ES-I3 (cell line): ENCODE measurements around the gene ARHGAP32.
"Not testable (repeated sequence)": the region's sequence is repeated elsewhere in the genome, so short reads cannot be mapped to it uniquely, and the experiment has no call there.

Experiments used
- H3K36me3 ChIP-seq: 2 replicates; pipeline ENCODE4 v1.6.1; 2013; ENCODE audit warnings: mild to moderate bottlenecking, low read length, control low read depth, moderate library complexity; ENCODE audit not compliant: insufficient read depth
- H3K4me1 ChIP-seq: 2 replicates; pipeline ENCODE4 v1.6.1; 2013; ENCODE audit warnings: mild to moderate bottlenecking, control low read depth, low read length; ENCODE audit not compliant: insufficient read depth
- H3K9ac ChIP-seq: 2 replicates; pipeline ENCODE4 v1.6.1; 2013; ENCODE audit warnings: low read depth, mild to moderate bottlenecking, low read length, moderate library complexity
- H3K9me3 ChIP-seq: 2 replicates; pipeline ENCODE4 v1.6.1; 2013; ENCODE audit warnings: mild to moderate bottlenecking, low read length, moderate library complexity; ENCODE audit not compliant: control insufficient read depth, insufficient read depth

Gene ARHGAP32

DNA sequence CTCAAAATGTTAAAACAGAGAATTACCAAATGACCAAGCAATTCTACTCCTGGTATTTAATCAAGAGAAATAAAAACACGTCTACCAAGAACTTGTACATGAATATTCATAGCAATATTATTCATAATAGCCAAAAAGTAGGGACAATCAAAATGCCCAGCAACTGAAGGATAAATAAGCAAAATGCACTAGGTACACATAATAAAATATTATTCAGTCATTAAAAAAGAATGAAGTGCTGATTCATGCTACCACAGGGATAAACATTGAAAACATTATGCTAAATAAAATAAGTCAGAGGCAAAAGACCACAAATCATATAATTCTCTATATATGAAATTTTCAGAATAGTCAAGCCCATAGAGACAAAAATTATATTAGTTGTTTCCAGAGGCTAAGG lies 24.8 kb downstream of the ARHGAP32 start:
- Histone ChIP-seq H3K4me1 (no peaks in the 10 kb centered on the region), H3K36me3 (no peaks in the 10 kb centered on the region), H3K9ac (no peak overlapping the region), H3K9me3 (no peaks in the 10 kb centered on the region)

DNA sequence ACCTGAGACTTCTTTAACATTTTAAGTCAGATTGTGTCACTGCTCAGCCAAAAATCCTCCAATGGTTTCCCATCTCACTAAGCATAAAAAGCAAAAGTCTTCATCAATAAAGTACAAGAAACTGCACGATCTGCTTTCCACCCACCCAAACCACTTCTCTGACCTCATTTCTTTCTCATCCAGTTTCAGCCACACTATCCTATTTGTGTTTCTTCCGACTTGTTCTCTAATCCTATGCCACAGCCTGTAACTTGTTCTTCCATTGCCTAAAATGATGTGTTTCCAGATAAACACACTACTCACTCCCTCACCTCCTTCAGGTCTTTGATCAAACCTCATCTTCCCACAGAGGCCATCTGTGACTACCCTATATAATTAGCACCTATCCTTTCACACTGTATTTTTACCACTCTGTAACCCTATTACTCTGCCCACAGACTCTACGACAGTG lies 28.4 kb downstream of the ARHGAP32 start:
- no peak overlapping the region for H3K9ac ChIP-seq
- H3K4me1 ChIP-seq = no peaks in the 10 kb centered on the region
- H3K9me3 ChIP-seq = no peaks in the 10 kb centered on the region
- no peaks in the 10 kb centered on the region for H3K36me3 ChIP-seq

DNA sequence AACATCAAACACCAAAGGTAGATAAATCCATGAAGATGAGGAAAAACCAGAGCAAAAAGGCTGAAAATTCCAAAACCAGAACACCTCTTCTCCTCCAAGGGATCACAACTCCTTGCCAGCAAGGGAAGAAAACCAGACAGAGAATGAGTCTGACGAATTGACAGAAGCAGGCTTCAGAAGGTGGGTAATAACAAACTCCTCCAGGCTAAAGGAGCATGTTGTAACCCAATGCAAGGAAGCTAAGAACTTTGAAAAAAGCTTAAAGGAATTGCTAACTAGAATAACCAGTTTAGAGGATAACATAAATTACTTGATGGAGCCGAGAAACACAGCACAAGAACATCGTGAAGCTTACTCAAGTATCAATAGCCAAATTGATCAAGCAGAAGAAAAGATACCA lies 35.0 kb downstream of the ARHGAP32 start:
- not testable (repeated sequence) for H3K36me3 ChIP-seq, H3K9me3 ChIP-seq, H3K9ac ChIP-seq, H3K4me1 ChIP-seq

DNA sequence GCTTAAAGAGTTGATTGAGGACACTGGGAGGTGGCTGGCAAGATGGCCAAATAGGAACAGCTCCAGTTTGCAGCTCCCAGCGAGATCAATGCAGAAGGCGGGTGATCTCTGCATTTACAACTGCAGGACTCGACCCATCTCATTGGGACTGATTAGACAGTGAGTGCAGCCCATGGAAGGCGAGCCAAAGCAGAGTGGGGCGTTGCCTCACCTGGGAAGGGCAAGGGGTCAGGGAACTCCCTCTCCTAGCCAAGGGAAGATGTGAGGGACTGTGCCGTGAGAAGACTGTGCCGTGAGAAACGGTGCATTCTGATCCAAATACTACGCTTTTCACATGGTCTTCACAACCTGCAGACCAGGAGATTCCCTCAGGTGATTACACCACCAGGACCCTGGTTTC lies 36.4 kb downstream of the ARHGAP32 start:
- Histone ChIP-seq H3K36me3 (no peaks in the 10 kb centered on the region), H3K4me1 (no peaks in the 10 kb centered on the region), H3K9ac (no peak overlapping the region), H3K9me3 (no peaks in the 10 kb centered on the region)

DNA sequence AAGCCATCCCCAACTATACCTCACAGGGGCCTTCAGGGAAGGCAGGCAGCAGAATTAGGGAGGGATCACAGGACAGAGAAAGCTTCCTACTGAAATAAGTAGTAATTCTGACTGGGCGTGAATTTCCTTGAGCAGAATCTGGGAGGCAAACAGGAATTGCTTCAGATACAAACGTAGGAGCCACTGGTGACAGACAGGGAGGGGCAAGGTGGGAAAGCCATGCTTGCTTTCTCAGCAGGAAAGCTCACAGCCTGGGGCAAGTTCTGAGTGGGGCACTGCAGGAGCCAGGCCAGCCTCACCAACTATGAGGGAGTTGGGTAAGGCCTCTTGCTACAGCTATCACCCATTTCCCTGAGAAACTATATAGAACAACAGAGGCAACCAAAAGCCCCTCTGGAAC lies 43.6 kb downstream of the ARHGAP32 start:
- H3K4me1 ChIP-seq = no peaks in the 10 kb centered on the region
- no peaks in the 10 kb centered on the region for H3K36me3 ChIP-seq
- H3K9ac ChIP-seq = no peak overlapping the region
- H3K9me3 ChIP-seq = no peaks in the 10 kb centered on the region; the same call in 1 of the 2 replicates

DNA sequence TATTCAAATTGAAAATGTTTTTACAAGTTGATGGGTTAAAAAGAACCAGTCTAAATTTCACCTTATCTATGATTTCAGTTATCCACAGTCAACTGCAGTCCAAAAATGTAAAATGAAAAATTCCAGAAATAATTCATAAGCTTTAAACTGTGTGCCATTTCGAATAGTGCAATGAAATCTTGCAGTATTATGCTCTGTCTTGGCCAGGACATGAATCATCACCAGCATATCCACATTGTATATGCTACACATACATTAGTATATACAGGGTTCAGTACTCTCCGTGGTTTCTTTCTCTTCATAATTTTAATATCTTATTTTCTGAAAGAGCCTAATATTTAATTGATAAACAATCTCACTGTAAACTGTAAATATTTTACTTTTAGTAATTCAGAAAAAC lies 45.9 kb downstream of the ARHGAP32 start:
- Histone ChIP-seq H3K36me3 (no peaks in the 10 kb centered on the region), H3K9ac (no peak overlapping the region), H3K9me3 (no peaks in the 10 kb centered on the region; the same call in 1 of the 2 replicates), H3K4me1 (no peaks in the 10 kb centered on the region)

DNA sequence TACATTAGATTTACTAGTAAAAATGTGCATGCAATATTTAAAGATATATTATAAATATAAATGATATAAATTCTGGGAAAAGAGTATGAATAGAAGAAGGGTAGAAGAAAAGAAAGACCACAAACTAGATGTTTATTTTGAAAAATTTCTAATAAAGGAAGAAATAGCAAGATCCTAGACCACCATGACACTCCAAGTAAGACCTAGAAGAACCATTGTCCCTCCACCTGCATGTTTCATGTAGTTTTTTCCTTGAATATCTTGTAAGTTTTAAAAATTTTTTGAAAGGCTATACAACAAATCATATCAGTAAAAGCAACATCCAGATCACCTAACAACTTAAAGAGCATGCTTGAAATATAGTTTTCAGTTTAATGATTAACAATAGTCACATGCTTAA lies 46.8 kb downstream of the ARHGAP32 start:
- H3K9ac ChIP-seq = no peak overlapping the region
- no peaks in the 10 kb centered on the region for H3K4me1 ChIP-seq
- no peaks in the 10 kb centered on the region; the same call in 1 of the 2 replicates for H3K9me3 ChIP-seq
- no peaks in the 10 kb centered on the region for H3K36me3 ChIP-seq

DNA sequence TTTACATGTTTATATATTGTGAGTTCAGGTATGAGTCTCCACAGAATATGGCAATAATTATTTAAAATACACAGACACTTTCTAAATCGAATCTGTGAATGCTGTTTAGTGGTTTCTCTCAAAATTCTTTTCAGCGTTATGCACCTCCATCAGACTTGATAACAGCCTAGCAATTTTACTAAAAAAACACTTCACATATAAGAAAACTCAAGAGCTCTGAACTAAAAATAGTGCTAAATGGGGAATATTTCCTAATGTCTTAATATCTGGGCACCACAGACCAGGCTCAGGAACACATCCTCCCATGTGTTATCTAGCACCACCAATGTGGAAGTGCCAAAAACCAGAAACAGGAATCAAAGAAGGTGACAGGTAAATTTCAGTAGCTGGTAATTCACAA lies 47.9 kb downstream of the ARHGAP32 start:
- no peaks in the 10 kb centered on the region; the same call in 1 of the 2 replicates for H3K9me3 ChIP-seq
- no peaks in the 10 kb centered on the region for H3K4me1 ChIP-seq
- no peak overlapping the region for H3K9ac ChIP-seq
- H3K36me3 ChIP-seq = no peaks in the 10 kb centered on the region

DNA sequence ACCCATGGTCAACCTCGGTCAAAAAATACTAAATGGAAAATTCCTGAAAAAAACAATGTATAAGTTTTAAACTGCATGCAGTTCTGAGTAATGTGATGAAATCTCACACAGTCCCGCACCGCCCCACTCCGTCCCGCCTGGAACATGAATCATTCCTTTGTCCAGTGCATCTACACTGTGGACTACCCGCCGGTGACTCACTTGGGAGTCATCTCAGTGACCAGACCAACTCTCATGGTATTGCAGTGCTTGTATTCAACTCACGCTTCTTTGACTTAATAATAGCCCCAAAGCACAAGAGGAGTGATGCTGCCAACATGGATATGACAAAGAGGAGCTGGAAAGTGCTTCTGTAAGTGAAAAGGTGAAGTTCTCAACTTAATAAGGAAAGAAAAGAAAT lies 48.8 kb downstream of the ARHGAP32 start:
- no peaks in the 10 kb centered on the region for H3K9me3 ChIP-seq
- H3K9ac ChIP-seq = no peak overlapping the region
- no peaks in the 10 kb centered on the region for H3K36me3 ChIP-seq
- H3K4me1 ChIP-seq = no peaks in the 10 kb centered on the region

DNA sequence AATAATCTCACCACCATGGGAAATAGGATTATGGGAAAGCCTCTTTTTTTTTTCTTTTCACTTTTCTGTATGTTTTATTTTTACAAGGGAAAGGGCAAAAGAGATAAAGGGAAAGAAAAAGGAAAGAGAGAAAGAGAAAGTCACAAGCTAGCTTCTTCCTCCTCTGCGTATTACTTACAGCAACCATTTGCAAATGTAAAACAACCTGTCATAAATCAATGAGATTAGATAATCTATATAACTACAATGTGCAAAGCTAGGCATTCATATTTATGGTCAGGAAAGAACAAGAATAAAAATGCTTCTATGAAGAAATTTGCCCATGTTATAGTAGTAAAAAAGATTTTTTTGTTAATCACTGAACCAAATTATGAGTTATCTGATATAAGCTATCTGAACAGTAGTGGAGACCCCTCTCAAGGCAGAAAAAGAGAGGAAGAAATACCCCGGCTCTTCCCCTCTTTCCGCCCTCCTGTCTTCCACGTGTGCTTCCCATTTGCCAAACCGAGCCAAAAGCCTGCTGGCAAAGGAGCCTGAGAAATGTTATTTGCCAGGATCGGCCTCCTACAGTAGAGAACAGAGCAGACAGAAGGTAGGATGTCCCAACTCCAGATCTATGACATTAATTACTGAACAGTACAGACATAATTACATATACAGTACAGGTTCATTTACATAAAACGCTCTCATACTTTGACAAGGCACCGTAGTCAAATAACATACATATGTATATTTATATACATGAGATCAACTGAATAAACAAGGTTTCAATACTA lies 50.2 kb downstream of the ARHGAP32 start:
- Histone ChIP-seq H3K9ac (no peak overlapping the region), H3K4me1 (no peaks in the 10 kb centered on the region), H3K9me3 (no peaks in the 10 kb centered on the region), H3K36me3 (no peaks in the 10 kb centered on the region)

DNA sequence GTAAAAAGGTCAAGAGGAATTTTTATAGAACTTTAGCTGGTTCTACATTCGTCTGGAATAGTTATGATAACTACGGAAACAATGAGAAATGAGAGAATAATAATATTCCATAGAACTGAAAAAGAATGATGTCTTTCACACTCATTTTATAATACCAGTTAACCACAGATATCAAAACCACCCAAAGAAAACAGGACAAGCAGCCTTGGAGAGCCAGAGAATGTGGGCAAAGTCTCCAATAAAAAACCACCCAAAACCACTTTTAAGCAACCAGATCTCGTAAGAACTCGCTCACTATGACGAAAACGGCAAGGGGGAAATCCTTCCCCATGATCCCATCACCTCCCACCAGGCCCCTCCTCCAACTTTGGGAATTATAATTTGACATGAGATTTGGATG lies 60.8 kb downstream of the ARHGAP32 start:
- Histone ChIP-seq H3K9ac (no peak overlapping the region), H3K9me3 (no peaks in the 10 kb centered on the region), H3K4me1 (no peaks in the 10 kb centered on the region), H3K36me3 (no peaks in the 10 kb centered on the region)

DNA sequence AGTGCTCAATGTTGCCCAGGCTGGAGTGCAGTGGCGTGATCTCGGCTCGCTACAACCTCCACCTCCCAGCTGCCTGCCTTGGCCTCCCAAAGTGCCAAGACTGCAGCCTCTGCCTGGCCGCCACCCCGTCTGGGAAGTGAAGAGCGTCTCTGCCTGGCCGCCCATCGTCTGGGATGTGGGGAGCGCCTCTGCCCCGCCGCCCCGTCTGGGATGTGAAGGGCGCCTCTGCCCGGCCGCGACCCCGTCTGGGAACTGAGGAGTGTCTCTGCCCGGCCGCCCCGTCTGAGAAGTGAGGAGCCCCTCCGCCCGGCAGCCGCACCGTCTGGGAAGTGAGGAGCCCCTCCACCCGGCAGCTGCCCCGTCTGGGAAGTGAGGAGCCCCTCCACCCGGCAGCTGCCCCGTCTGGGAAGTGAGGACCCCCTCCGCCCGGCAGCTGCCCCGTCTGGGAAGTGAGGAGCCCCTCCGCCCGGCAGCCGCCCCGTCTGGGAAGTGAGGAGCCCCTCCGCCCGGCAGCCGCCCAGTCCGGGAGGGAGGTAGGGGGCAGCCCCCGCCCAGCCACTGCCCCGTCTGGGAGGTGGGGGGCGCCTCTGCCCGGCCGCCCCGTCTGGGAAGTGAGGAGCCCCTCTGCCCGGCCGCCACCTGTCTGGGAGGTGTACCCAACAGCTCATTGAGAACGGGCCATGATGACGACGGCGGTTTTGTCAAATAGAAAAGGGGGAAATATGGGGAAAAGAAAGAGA lies 63.1 kb downstream of the ARHGAP32 start:
- H3K9me3 ChIP-seq, H3K9ac ChIP-seq, H3K4me1 ChIP-seq, H3K36me3 ChIP-seq: not testable (repeated sequence)

DNA sequence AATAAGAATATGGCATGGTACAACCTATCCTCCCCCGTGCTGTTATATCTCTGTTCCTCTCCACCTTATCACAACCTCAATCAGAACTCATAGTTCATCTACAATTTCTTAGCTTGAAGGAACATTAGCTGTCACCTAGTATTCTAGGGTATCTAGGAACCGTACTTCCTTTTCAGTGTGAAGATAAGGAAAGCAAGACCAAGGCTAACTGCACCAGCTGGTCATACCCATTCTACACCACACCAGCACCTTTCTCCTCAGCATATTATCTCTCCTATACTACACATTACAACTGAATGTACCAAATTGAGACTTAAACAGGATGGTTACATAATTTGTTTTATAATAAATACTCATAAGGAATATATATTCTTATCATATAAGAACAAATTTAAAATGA lies 73.1 kb downstream of the ARHGAP32 start:
- H3K9ac ChIP-seq = no peak overlapping the region
- no peaks in the 10 kb centered on the region for H3K9me3 ChIP-seq
- no peaks in the 10 kb centered on the region for H3K4me1 ChIP-seq
- no peaks in the 10 kb centered on the region for H3K36me3 ChIP-seq

DNA sequence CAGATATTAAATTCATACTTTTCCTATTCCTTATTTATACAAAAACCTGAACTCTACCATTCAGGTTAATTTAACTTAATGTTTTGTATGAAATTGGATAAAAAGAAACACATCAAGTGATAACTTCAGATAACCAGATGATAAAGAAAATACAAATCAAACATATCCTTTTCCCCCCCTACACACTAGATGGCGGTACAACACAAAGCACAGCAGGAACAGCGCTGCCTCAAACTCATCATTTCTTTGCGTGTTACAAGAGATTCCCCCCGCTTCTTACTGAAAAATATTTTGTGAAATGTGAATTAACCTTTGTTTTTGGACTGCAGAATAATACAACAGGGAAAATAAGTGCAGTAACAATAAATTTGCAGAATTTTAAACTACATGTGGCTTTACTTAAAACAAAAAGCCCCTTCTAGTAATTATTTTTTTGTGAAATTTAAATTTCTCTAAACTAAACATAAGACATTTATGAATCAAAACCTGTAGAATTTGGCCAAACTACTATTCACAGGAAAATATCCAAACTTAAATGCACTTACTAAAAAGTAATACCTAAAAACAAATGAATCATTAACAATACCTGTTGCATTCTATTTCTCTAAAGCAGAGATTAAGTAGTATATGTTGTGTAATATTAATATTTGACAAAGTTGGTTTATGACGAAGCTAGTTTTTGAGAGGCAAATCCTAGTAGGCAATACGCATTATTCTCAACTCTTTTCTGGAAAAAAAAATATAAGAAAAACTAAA lies 74.4 kb downstream of the ARHGAP32 start:
- no peak overlapping the region for H3K9ac ChIP-seq
- H3K36me3 ChIP-seq = no peaks in the 10 kb centered on the region
- H3K9me3 ChIP-seq = no peaks in the 10 kb centered on the region
- no peaks in the 10 kb centered on the region for H3K4me1 ChIP-seq
